Gastrocnemius medialis (tissue), 4 donors: ENCODE measurements around the gene RADIL.

ENCODE experiments used
- POLR2A ChIP-seq, 2 donors: fragments of 450-650 bp; IDR thresholded peaks; one replicate each; pipeline ENCODE4 v1.6.1; 2017; ENCODE audit warnings: antibody characterized with exemption in 2 of 2, mild to moderate bottlenecking in 2 of 2, moderate library complexity in 2 of 2
- TF ChIP-seq, protein P1 (sequence below), 5 experiments: fragments of 450-650 bp in 3 of 5; fragments of 200-600 bp in 2 of 5; sonication (generic) in 2 of 5; IDR thresholded peaks in 4 of 5; conservative IDR thresholded peaks in 1 of 5; 1 replicate in 4 of 5; 2 replicates in 1 of 5; pipeline ENCODE4 v1.5.1; 2016 to 2019; ENCODE audit warnings: antibody characterized with exemption in 5 of 5, mild to moderate bottlenecking in 3 of 5, moderate library complexity in 3 of 5

DNA sequence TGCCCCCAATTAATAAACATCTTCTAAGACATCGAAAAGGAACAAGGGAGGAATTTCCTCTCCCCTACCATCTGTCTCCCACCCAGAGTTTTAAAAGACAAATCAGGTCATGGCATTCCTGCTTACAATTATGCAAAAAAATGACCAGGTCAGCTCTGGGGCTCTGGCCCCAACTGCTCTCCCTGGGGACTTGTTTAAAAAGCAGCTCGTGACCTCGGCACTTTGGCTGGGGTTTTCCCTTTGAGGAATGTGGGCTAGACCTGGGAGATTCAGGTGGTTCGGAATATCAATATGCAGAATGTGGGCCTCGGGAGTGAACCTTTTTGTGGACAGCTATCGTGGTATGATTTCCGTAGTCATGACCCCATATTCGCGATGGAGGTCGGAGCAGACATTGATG is 648 bp upstream of the RADIL start:
- TF ChIP-seq, protein P1, sequence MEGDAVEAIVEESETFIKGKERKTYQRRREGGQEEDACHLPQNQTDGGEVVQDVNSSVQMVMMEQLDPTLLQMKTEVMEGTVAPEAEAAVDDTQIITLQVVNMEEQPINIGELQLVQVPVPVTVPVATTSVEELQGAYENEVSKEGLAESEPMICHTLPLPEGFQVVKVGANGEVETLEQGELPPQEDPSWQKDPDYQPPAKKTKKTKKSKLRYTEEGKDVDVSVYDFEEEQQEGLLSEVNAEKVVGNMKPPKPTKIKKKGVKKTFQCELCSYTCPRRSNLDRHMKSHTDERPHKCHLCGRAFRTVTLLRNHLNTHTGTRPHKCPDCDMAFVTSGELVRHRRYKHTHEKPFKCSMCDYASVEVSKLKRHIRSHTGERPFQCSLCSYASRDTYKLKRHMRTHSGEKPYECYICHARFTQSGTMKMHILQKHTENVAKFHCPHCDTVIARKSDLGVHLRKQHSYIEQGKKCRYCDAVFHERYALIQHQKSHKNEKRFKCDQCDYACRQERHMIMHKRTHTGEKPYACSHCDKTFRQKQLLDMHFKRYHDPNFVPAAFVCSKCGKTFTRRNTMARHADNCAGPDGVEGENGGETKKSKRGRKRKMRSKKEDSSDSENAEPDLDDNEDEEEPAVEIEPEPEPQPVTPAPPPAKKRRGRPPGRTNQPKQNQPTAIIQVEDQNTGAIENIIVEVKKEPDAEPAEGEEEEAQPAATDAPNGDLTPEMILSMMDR (IDR thresholded peaks at IDR 0.05 in 4 of 5, conservative IDR thresholded peaks at IDR 0.05 in 1 of 5) = no peak
- TF ChIP-seq POLR2A (IDR thresholded peaks at IDR 0.05) = no peak
